GM18907 (cell line): ENCODE results near the gene GAD2.
"Not testable (repeated sequence)": the region's sequence is repeated elsewhere in the genome, so short reads cannot be mapped to it uniquely, and the experiment has no call there.

Experiments
- ATAC-seq: cut with Tn5 transposase; IDR thresholded peaks from one replicate; pipeline ENCODE4 v1.9.1; 2021; ENCODE audit warnings: mild to moderate bottlenecking, moderate library complexity; ENCODE audit not compliant: unreplicated experiment

Gene GAD2

DNA sequence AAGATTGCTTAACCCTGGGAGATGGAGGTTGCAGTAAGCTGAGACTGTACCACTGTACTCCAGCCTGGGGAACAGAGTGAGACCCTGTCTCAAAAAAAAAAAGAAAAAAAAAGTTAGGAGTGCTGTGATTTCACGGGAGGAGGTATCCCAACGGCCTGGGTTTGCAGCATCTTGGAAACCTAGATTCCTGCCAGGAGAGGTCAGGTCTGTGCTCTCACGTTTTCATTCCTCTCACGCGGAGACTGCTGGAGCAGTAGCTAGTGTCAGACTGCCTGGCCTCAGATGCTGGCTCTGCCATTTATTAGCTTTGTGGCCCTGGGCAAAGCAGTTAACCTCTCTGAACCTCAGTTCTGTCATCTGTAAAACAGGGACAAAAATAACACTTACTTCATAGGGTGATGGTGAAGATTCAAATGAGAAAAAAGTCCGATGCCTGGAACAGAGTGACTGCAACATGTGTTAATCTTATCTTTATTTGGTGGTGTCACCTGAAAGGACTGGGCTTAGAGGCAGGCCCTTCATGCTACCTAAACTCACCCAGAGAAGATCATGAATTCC, 94.9 kb downstream of the GAD2 start:
- ATAC-seq = no peak

DNA sequence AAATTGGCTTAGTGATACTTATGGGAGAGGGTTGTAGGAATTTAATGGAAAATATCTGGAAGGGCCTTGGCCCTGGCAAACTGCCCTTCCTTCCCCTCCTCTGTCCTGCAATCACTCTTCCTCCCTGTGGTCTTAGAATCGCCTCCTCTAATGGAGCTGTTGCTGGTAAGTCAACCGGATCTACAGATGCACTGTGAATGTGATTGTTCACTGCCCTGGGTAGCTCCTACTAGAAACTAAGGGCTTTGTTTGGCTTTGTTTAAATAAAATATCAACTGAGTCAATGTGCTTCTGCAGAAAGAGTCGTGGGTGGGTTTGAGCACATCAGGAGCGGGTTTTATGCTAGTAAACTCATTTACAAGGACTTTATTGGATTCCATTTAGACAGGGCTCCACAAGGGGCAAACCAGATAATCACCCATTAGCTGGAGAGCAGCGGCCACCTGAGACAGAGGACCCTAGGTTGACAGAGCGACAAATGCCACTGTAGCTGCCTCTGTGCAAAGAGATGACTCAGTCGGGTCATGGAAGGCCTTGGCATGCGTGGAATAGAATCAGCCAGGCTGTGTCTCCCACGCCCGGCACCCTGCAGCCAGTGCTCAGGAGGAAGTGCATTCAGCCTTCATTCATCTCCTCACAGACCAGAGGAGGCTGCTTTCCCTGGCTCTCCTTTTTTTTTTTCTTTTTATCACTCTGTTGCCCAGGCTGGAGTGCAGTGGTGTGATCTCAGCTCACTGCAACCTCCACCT, 97.9 kb downstream of the GAD2 start:
- ATAC-seq = no peak

DNA sequence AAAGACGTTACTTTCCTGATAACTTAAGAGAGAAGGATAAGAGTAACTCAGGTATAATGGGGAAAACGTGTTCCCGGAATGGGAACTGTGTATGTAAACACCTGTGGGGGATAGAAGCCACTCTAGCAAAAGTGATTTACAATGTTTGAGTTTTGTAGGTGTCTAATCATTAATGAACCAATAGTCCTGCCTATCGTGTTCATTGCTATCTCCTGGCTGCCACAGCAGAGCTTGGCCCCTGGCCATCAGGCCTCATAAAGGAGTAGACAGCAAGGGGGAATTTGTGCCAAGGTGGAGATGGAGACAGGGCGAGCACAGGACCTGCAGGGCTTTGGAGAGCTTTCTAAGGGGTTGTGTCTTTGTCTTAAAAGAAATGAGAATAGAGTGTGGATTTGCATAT, 102.1 kb downstream of the GAD2 start:
- no peak for ATAC-seq

- no peak for ATAC-seq
Measured at GRCh38 chr10:26323219-26323618, 106.6 kb downstream of the GAD2 start.

DNA sequence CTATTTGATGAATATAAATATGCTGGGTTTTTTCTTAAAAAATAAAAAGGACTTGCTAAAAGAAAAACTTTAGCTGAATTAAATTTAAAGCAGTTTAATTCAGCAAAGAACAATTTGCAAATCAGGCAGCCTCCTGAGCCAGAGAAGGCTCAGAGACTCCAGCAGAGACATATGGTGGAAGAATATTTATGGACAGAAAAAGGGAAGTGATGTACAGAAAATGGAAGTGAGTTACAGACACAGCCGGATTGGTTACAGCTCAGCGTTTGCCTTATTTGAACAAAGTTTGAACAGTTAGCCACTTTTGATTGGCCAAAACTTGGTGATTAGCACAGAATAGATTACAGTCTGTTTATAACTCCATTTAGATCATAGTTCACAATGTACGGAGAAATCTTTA, 110.3 kb downstream of the GAD2 start:
- no peak for ATAC-seq

GRCh38 chr10:26327811-26328210, 111.2 kb downstream of the GAD2 start:
- ATAC-seq = no peak

DNA sequence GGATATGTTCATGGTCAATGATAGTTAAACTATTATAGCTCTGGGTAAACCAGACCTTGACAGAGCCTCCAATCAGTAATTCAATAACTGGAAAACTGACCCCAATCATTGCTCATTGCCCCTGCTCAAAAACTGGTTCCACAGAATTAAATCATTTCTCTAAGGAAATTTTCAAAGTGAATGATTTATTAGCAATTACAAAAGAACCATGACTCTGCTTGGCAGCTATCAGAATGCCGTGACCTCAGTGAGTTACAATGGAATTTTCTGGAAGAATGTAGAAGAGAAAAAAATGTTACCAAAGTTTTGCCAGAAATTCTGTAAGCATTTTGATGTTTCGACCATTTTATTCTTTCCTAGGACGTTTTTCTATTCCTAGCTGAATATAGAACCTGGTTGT, 114.8 kb downstream of the GAD2 start:
- no peak for ATAC-seq

DNA sequence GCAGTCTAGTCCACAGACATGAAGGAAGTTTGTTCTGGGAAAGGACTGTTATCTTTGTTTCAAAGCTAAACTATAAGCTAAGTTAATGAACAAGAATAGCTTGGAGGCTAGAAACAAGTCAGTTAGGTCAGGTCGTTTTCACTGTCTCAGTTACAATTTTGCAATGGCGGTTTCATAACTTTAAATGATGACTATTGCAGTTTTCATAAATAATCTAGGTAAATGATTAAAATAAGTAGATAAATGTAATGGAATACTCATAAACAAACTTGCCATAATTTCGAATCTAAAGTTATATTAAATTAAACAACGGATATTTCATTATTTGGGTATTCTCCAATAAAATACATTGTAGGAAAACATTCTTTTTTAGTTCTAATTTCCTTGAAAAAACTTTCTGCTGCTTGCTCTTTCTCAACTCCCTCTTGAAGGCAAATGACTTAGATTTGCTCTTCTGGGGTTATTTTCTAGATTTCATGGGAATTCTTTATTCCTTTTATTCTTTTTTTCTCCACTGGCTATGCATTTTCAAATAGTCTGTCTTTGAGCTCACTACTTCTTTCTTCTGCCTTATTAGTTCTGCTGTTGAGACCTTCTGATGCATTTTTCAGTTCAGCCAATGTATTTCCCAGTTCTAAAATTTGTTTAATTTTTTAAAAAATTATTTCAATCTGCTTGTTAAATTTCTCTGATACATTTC, 117.8 kb downstream of the GAD2 start:
- no peak for ATAC-seq

DNA sequence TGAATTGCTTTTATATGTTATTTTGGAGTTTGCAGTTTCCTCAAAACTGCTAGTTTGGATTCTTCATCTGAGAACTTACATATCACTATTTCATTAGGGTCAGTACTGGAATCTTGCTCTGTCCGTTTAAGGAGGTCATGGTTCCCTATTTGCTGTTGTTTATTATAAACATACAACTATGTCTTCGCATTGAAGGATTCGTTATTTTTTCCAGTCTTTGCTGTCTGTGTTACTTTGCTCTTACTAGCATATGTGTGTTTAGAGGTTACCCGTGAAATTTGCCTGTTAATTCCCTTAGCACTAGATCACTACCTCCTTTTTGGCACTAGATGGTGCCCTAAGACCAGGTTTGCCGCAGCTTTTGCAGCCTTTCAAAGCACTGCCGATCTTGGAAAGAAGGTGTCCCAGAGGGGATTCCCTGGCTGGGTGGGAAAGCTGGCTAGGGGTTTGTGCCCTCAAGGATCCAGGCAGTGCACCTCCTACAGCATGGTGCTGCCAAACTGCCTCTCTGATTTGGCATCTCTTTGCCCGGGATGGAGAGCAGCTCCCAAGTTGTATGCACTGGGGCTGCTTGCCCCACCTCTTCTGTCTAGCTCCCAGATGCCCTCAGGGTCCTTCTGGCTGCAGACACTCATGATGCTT, 118.5 kb downstream of the GAD2 start:
- ATAC-seq = peak; percentile 88

- peak; percentile 74 for ATAC-seq
Measured at GRCh38 chr10:26335574-26336093, 119.1 kb downstream of the GAD2 start.

- ATAC-seq = no peak
Measured at GRCh38 chr10:26336979-26337378, 120.4 kb downstream of the GAD2 start.

DNA sequence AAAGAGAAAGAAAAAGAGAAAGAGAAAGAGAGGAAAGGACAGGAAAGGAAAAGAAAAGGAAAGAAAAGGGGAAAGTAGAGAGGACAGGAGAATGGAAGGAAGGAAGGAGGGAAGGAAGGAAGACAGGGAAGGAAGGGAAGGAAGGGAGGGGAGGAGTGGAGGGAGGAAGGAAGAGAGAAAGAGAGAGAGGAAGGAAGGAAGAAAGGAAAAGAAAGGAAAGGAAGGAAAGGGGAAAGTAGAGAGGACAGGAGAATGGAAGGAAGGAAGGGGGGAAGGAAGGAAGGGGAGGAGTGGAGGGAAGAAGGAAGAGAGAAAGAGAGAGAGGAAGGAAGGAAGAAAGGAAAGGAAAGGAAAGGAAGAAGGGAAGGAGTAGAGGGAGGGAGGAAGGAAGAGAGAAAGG, 125.1 kb downstream of the GAD2 start:
- no peak for ATAC-seq

DNA sequence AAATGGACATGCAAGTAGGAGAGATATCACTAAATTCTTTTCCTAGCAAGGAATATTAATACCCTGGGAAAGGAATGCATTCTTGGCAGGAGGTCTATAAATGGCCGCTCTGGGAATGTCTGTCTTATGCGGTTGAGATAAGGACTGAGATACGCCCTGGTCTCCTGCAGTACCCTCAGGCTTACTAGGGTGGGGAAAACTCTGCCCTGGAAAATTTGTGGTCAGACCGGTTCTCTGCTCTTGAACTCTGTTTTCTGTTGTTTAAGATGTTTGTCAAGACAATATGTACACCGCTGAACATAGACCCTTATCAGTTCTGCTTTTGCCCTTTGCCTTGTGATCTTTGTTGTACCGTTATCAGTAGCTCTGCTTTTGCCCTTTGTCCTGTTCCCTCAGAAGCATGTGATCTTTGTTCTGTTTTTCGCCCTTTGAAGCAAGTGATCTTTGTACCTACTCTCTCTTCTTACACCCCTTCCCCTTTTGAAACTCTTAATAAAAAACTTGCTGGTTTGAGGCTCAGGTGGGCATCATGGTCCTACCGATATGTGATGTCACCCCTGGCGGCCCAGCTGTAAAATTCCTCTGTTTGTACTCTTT, 132.3 kb downstream of the GAD2 start:
- ATAC-seq = not testable (repeated sequence)
